Measurements from ENCODE around the gene SUPT20HL1.

DNA sequence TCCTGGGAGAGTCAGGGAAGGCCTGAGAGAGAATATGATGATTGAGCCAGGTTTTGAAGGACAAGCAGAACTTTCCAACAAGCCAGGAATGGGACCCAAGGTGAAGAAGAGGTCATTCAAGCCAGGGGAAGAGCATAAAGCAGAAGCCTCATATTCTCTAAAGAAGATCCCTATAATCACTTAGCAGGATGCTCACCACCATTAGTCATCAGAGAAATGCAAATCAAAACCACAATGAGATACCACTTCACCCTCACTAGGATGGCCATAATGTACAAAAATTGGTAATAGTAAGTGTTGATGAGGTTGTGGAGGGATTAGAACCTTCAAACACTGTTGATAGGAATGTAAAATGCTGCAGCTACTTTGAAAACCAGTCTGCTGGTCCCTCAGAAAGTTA lies 20.5 kb upstream of the SUPT20HL1 start:
- TF ChIP-seq POLR2A (IDR thresholded peaks at IDR 0.05), result no peak
- TF ChIP-seq, protein P1, sequence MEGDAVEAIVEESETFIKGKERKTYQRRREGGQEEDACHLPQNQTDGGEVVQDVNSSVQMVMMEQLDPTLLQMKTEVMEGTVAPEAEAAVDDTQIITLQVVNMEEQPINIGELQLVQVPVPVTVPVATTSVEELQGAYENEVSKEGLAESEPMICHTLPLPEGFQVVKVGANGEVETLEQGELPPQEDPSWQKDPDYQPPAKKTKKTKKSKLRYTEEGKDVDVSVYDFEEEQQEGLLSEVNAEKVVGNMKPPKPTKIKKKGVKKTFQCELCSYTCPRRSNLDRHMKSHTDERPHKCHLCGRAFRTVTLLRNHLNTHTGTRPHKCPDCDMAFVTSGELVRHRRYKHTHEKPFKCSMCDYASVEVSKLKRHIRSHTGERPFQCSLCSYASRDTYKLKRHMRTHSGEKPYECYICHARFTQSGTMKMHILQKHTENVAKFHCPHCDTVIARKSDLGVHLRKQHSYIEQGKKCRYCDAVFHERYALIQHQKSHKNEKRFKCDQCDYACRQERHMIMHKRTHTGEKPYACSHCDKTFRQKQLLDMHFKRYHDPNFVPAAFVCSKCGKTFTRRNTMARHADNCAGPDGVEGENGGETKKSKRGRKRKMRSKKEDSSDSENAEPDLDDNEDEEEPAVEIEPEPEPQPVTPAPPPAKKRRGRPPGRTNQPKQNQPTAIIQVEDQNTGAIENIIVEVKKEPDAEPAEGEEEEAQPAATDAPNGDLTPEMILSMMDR (IDR thresholded peaks at IDR 0.05), result no peak
